ENCODE measurements around the gene PCK1. TPM values are rescaled to one million over a fixed set of nuclear protein-coding genes. Genes with fewer than 3 reads are reported as not detected.

The PCK1 gene
- total RNA-seq, 1 donor from 2014 or later = 7.7 TPM

- no peaks in the 10 kb centered on the region for H3K27me3 ChIP-seq
- no peaks in the 10 kb centered on the region for H3K9me3 ChIP-seq
- intact Hi-C loops (cut with DNase I) = no loop called here
- no peak overlapping the region for H3K27ac ChIP-seq
- peaks cover 2 to 4% of the 10 kb centered on the region in 2 donors for H3K4me1 ChIP-seq
- no peak for DNase-seq (ENCODE audit: low spot score in 2 of 2)
- no peak overlapping the region for H3K4me3 ChIP-seq
- H3K36me3 ChIP-seq = no peaks in the 10 kb centered on the region
- TF ChIP-seq CTCF (IDR thresholded peaks at IDR 0.05) = no peak
Observed at GRCh38 chr20:57600320-57601210, 39.7 kb downstream of the PCK1 start.

- no peaks in the 10 kb centered on the region for H3K36me3 ChIP-seq
Observed at GRCh38 chr20:57601211-57601570, 40.3 kb downstream of the PCK1 start.

GRCh38 chr20:57601737-57602136 lies 40.8 kb downstream of the PCK1 start:
- Histone ChIP-seq H3K4me1 (peaks cover 2 to 4% of the 10 kb centered on the region in 2 donors), H3K27me3 (no peaks in the 10 kb centered on the region), H3K36me3 (no peaks in the 10 kb centered on the region), H3K27ac (no peak overlapping the region), H3K4me3 (no peak overlapping the region), H3K9me3 (no peaks in the 10 kb centered on the region)
- intact Hi-C loops (cut with DNase I) = no loop called here
- TF ChIP-seq CTCF (IDR thresholded peaks at IDR 0.05) = no peak
- no peak for DNase-seq (ENCODE audit: low spot score in 2 of 2)

More at GRCh38 chr20:57601211-57601570, 40.3 kb downstream of the PCK1 start:
- Histone ChIP-seq H3K4me3 (no peak overlapping the region), H3K9me3 (no peaks in the 10 kb centered on the region), H3K27ac (no peak overlapping the region), H3K27me3 (no peaks in the 10 kb centered on the region), H3K4me1 (peaks cover 2 to 4% of the 10 kb centered on the region in 2 donors)
- no peak for DNase-seq (ENCODE audit: low spot score in 2 of 2)
- no peak for TF ChIP-seq CTCF (IDR thresholded peaks at IDR 0.05)
- intact Hi-C loops (cut with DNase I) = no loop called here

GRCh38 chr20:57603120-57603519 lies 42.2 kb downstream of the PCK1 start:
- Histone ChIP-seq H3K36me3 (no peaks in the 10 kb centered on the region), H3K9me3 (no peaks in the 10 kb centered on the region), H3K4me3 (no peak overlapping the region), H3K27ac (no peak overlapping the region), H3K27me3 (no peaks in the 10 kb centered on the region), H3K4me1 (no peaks in the 10 kb centered on the region)
- intact Hi-C loops (cut with DNase I) = no loop called here
- DNase-seq (ENCODE audit: low spot score in 2 of 2) = no peak
- no peak for TF ChIP-seq CTCF (IDR thresholded peaks at IDR 0.05)

- Histone ChIP-seq H3K36me3 (no peaks in the 10 kb centered on the region), H3K27me3 (no peaks in the 10 kb centered on the region), H3K27ac (no peak overlapping the region), H3K4me3 (no peak overlapping the region), H3K9me3 (no peaks in the 10 kb centered on the region), H3K4me1 (no peaks in the 10 kb centered on the region)
- TF ChIP-seq CTCF (IDR thresholded peaks at IDR 0.05) = no peak
- intact Hi-C loops (cut with DNase I) = no loop called here
- no peak for DNase-seq (ENCODE audit: low spot score in 2 of 2)
Observed at GRCh38 chr20:57605045-57605444, 44.1 kb downstream of the PCK1 start.
